Effector memory CD4-positive, alpha-beta T cell (primary cell): ENCODE data around the gene KRT7.

ENCODE experiments used
- DNase-seq, 3 donors: peaks; one replicate each; pipeline ENCODE4 v3.0.0-alpha.2; 2020
- H3K27ac ChIP-seq: 2 replicates; pipeline ENCODE4 v1.7.0; 2013; ENCODE audit warnings: mild to moderate bottlenecking, low read length, moderate library complexity; ENCODE audit not compliant: insufficient read depth, poor library complexity, severe bottlenecking
- H3K27me3 ChIP-seq: replicated peaks from 2 replicates; pipeline ENCODE4 v1.7.0; 2013; ENCODE audit warnings: mild to moderate bottlenecking, low read length; ENCODE audit not compliant: insufficient read depth, control insufficient read depth, poor library complexity, severe bottlenecking
- H3K36me3 ChIP-seq: 2 replicates; pipeline ENCODE4 v1.7.0; 2013; ENCODE audit warnings: mild to moderate bottlenecking, low read length, moderate library complexity; ENCODE audit not compliant: control insufficient read depth, insufficient read depth
- H3K4me1 ChIP-seq: 2 replicates; pipeline ENCODE4 v1.7.0; 2013; ENCODE audit warnings: low read length, mild to moderate bottlenecking; ENCODE audit not compliant: control insufficient read depth, insufficient read depth, poor library complexity, severe bottlenecking
- H3K4me3 ChIP-seq: 2 replicates; pipeline ENCODE4 v1.7.0; 2013; ENCODE audit warnings: low read length, low read depth, mild to moderate bottlenecking; ENCODE audit not compliant: insufficient read depth, poor library complexity, severe bottlenecking
- H3K9me3 ChIP-seq: 2 replicates; pipeline ENCODE4 v1.7.0; 2013; ENCODE audit warnings: mild to moderate bottlenecking, low read length, moderate library complexity; ENCODE audit not compliant: control insufficient read depth

The KRT7 gene

DNA sequence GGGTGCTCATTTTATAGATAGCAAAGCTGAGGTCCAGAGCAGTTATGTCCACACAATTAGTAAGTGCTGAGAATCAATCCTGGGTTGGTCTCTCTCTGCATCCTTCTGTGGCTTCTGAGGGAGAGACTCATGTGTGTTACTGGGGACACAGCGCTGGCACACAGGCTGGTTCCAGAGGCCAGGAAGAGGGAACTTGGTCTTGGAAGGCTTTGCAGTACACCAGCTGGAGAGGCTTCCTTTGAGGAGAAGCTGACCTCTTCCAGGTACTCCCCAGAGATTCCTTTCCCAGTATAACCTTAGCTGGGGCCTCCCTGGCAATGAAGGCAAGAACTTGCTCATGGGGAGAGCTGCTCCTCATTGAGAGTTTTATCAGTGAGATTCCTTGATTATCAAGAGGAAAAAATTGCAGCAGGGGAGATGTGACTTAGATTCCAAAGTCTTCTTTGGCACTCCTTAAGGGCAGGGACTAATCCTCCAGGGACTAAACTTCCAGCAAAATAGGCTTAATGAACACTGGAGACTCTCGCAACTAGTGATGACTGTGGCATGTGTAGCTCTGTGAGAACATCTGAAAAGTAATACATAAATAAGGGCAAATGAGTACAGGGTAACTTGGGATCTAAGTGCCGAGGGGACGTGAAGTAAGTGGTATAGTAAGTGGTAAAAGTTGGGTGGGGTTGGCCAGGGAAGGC, 27.3 kb upstream of the KRT7 start:
- Histone ChIP-seq H3K27me3 (no peaks in the 10 kb centered on the region), H3K9me3 (no peaks in the 10 kb centered on the region), H3K4me3 (no peak overlapping the region), H3K4me1 (no peaks in the 10 kb centered on the region), H3K27ac (no peak overlapping the region), H3K36me3 (no peaks in the 10 kb centered on the region)
- no peak for DNase-seq

DNA sequence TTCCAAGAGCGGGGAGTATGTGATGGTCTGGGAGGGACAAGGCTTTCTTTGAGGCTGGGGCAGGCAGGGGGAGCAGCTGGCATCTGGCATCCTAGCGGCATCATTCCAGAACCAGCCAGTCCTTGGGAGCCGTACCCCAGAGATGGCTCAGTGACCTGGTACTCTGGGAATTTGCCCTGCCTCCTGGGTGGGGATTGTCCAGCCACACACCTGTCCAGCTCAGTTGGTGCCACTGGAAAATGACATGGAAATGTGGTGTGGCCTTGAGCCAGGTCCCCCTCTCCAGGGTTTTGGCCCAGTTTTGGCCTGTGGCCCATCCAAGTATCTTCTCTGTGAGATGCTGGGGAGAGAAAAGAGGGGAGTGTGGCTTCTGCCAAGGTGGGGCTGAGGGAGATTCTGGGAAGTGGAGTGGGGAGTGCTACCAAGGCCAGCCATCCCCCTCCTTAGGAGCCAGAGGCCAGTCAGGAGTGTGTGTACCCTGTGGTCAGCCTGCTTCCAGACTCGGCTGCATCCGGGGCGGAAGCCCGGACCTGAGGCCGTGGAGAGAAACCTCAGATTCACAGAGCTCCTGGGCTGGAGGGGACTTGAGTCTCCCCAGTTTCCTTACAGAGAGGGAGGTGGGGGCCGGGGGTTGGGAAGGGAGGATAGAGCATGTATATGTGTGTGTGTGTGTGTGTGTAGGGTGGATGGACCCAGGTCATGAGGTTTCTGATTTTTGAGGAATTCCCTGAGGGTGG, 26.6 kb upstream of the KRT7 start:
- no peak overlapping the region for H3K27ac ChIP-seq

DNA sequence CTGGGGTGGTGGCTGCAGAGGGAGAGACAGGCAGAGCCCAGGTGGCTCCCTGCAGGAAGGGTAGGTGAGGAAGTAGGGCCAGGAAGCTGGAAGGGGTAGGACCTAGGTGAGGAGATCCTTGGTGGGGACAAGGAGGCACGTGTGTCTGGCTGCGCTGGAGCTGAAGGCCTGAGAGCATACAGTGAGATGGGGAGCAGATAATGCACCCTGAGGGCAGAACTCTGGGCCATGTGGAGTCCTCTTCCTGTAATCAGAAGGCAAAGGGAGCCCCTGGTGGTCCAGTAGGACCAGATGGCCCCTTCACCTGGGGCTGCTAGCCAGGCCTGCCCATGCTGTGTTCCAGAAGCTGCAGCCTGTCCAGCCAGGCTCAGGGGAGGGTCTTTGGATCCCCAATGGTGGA, 25.9 kb upstream of the KRT7 start:
- Histone ChIP-seq H3K4me3 (no peak overlapping the region), H3K4me1 (no peaks in the 10 kb centered on the region), H3K9me3 (no peaks in the 10 kb centered on the region), H3K27ac (no peak overlapping the region), H3K36me3 (no peaks in the 10 kb centered on the region), H3K27me3 (no peaks in the 10 kb centered on the region)
- DNase-seq, result no peak

More for the DNA sequence above, 26.6 kb upstream of the KRT7 start:
- H3K4me3 ChIP-seq, result no peak overlapping the region
- H3K36me3 ChIP-seq, result no peaks in the 10 kb centered on the region
- no peaks in the 10 kb centered on the region for H3K27me3 ChIP-seq
- no peaks in the 10 kb centered on the region for H3K9me3 ChIP-seq
- H3K4me1 ChIP-seq, result no peaks in the 10 kb centered on the region
- no peak for DNase-seq

DNA sequence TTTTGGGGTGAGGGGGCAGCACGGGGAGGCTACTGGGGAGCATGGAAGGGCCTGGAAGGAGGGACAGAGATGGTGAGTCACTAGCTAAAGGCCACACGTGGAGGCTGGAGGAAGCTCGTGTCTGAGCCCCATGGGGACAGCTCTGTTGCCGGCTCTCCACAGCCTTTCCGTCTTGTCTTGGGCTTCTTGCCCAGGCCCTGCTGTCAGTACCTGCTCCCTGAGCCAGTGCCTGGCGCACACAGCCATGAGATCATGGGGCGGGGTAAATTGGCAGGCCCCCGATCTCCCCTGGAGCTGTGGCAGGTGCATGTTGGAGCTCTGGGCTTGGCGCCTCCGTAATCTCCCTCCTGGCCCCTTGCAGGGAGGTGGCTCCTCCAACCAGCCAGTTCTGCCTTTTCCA, 25.1 kb upstream of the KRT7 start:
- H3K36me3 ChIP-seq, result no peaks in the 10 kb centered on the region
- no peaks in the 10 kb centered on the region for H3K9me3 ChIP-seq
- H3K27ac ChIP-seq, result no peak overlapping the region
- H3K4me1 ChIP-seq, result no peaks in the 10 kb centered on the region
- H3K27me3 ChIP-seq, result no peaks in the 10 kb centered on the region
- no peak for DNase-seq
- H3K4me3 ChIP-seq, result no peak overlapping the region

DNA sequence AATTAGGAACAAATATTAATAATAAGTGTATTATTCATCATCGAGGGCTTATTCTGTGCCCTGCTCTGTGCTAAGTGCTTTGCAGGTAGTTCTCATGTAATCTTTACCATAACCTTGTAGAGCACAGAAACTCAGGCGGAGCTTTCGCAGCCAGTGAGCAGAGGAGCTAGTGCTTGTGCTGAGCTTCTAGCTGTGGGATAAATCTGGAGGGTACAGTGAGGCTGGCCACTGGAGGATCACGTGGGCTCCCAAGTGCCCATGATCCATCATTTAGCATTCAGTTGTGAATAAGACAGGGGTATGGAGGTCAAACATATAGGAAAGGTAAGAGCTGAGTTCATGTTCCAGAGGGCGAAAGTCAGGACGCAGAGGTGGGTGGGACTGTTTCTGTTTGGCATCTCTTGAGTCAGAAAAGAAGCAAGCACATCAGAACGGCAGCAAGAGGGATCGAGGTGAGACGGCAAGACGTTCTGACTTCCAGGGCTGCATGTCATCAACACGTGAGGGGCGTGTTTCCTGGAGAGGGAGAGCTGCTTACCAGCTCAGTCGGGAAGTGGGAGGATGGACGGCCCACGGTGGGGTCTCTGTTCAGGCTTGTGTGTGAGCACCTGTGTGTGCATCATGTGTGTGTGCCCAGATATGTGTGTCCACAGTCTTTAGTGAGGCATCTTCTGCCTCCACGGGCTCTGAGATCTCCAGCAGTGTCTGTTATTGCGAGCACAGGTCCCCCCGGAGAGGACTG, 24.4 kb upstream of the KRT7 start:
- H3K36me3 ChIP-seq, result no peaks in the 10 kb centered on the region
- H3K27ac ChIP-seq, result no peak overlapping the region
- H3K4me3 ChIP-seq, result no peak overlapping the region
- H3K4me1 ChIP-seq, result no peaks in the 10 kb centered on the region
- no peaks in the 10 kb centered on the region for H3K27me3 ChIP-seq
- DNase-seq, result no peak
- no peaks in the 10 kb centered on the region for H3K9me3 ChIP-seq

DNA sequence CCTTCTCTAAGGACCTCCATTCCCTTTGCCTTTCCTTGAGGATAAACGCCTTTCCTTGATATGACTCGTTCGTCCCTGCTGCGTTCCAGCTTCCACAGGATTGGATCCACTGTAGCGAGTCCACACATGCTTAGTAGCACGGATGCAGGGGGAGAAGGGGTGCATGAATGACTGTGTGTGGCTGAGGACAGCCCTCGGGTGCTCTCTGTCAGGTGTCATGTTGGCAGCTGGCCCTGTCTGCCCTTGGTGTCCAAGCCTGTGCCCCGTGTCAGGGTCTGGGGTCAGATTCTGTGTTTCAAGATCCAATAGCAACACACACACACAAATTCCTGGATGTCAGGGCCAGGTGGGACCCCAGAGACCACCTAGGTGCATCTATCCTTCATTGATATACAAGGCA, 23.7 kb upstream of the KRT7 start:
- Histone ChIP-seq H3K27me3 (no peaks in the 10 kb centered on the region), H3K36me3 (no peaks in the 10 kb centered on the region), H3K4me1 (no peaks in the 10 kb centered on the region), H3K9me3 (no peaks in the 10 kb centered on the region), H3K27ac (no peak overlapping the region), H3K4me3 (no peak overlapping the region)
- no peak for DNase-seq

DNA sequence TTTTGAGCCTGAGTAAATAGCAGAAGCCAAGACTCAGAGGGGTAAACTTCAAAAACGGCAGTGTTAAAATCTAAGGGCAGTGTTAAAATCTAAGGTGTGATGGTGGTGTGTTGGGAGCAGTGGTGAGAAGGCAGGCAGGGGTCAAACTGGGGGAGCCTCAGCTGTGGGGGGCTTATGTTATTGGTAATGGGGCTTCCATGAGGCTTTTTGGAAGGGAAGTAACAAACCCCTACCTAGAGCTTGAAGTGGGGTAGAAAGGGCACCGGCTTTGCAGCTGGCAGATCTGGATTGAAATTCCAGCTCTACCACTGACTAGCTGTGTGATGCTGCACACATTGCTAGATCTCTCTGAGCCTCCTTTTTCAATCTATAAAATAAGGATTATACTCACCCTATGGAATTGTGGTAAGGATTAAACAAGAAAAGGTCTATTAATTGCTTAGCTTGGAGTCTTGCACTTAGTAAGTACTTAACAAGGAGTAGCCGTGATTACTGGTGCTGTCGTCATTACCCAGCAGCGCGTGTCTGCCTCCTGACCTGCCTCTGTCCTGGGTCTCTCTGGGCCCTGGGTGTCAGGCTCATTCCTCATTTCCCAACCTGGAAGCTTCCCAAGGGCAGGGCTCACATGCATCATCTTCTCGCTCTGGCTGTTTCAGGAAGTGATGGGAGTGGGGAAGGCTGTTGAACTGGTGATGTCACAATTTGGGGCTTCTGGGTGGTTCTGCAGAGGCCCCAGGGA, 22.7 kb upstream of the KRT7 start:
- Histone ChIP-seq H3K9me3 (no peaks in the 10 kb centered on the region), H3K27ac (no peak overlapping the region), H3K36me3 (no peaks in the 10 kb centered on the region), H3K4me1 (no peaks in the 10 kb centered on the region), H3K27me3 (no peaks in the 10 kb centered on the region), H3K4me3 (no peak overlapping the region)
- DNase-seq, result no peak

DNA sequence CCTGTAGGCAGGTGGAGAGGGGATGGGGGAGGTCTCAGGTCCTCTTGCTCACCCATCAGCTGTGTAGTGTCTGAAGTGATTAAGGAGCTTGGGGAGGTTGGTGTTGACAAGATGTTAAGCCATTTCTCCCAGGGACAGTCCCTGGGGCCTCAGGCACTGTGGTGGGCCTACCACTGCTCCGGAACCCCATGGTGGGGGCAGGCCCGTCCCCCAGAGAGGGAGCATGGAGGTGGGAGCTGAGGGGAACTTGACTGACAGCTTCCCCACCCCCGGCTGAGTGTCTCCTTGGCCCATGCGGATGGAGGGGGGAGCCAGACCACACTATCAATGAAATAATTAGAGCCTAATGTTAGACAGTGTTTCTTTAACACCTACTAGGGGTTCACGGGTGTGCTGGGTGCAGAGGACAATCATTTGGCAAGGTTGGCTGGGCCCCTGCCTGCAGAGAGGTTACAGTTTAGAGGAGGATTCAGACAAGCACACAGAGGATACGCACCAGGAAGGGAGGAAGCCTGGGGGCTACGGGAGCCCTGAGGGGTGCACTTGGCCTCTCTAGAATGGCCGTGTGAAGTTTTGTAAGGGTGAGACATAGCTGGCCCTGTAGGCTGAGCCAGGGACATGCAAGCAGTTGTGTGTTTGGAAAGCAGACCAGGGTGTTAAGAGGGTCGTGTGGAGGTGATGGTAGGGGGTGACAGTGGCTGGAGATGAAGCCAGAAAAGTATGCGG, 22.0 kb upstream of the KRT7 start:
- Histone ChIP-seq H3K4me3 (no peak overlapping the region), H3K27me3 (no peaks in the 10 kb centered on the region), H3K27ac (no peak overlapping the region), H3K9me3 (no peaks in the 10 kb centered on the region), H3K36me3 (no peaks in the 10 kb centered on the region), H3K4me1 (no peaks in the 10 kb centered on the region)
- DNase-seq, result no peak

DNA sequence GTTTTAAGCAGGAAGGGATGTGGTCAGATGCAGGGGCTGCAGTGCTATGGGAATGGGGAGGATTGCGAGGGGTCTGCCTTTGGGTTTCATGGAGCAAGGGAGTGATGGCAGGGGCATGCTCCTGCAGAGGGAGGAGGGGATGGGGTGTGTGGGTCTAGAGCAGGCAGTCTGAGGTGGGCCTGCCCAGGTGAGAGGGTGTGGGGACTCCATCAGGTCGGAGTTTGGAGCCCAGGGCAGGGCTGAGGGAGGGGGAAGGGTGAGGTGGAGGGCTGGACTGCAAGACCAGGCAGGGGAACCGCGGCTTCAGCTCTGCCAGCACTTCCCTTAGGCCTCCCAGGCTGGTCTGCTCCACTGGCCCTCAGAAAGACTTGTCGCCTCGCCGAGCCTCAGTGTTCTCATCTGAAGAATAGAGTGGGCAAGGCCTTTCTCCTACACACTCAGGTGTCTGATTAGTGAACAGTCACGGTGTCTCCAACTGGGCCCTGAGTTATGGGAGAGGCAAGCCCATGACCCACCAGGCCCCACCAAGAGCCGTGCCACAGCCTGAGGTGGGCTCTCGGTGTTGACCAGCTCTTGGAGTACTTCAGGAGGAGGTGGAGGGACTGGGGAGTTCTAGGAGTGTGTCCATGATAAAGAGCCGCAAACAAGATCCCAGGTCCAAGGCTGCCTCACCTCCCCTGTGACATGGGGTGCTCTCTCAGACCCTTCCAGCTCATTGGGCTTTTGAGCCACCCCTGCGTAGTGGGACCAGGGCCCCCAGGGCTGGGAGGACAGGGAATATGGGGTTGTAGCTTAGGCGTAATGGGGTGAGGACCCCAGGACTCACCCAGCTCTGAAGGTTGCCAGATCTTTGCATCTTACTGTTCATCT, 21.1 kb upstream of the KRT7 start:
- H3K27ac ChIP-seq, result no peak overlapping the region

More for the DNA sequence above, 21.1 kb upstream of the KRT7 start:
- Histone ChIP-seq H3K9me3 (no peaks in the 10 kb centered on the region), H3K4me1 (no peaks in the 10 kb centered on the region), H3K36me3 (no peaks in the 10 kb centered on the region), H3K27me3 (no peaks in the 10 kb centered on the region), H3K4me3 (no peak overlapping the region)
- DNase-seq, result no peak
